HepG2 (cell line): ENCODE data around the gene SLC25A23. TPM values are rescaled to one million over a fixed set of nuclear protein-coding genes. Genes with fewer than 3 reads are reported as not detected.
A peak's percentile ranks its signal among the peaks of the same experiment; 100 is the strongest.

Source experiments
- ATAC-seq: fragments of 200-7000 bp; cut with Tn5 transposase; 3 replicates; pipeline ENCODE4 v1.9.1; 2020; ENCODE audit warnings: mild to moderate bottlenecking, moderate library complexity
- BruUV-seq: library from RNA; stranded (reverse); fragments of 400-500 nt; replicated peaks from 2 replicates; lab custom pipeline; 2021; lab: Mats Ljungman, UMichigan
- CTCF ChIA-PET: fragments of 300-600 bp; formaldehyde crosslinking; extraction: SDS; loops from one replicate; lab custom pipeline; 2021; ENCODE audit warnings: low total read pairs, inconsistent platforms, low intra/inter-chr PET ratio; lab: Yijun Ruan, JAX
- POLR2A ChIA-PET: fragments of 350-600 bp; sonication (Branson Sonifier 250); formaldehyde crosslinking; loops from one replicate; lab custom pipeline; 2020; ENCODE audit warnings: antibody characterized with exemption, inconsistent platforms; lab: Yijun Ruan, JAX
- DNase-seq: peaks from one replicate; pipeline ENCODE4 v3.0.0-alpha.2; 2015; ENCODE audit warnings: low spot score
- FAIRE-seq: peaks from 3 replicates; lab custom pipeline; 2011; peaks lifted over from hg19 to GRCh38; lab: Jason Lieb, UNC
- H2AFZ ChIP-seq: one replicate; pipeline ENCODE4 v1.6.1; 2011; ENCODE audit warnings: low read length, inconsistent platforms
- H3K27ac ChIP-seq: fragments of 300-600 bp; 3 replicates; pipeline ENCODE4 v1.8.0; 2011; ENCODE audit warnings: mixed run types, mild to moderate bottlenecking, mixed read lengths, low read length, inconsistent platforms; ENCODE audit not compliant: insufficient read depth; ENCODE audit errors: extremely low read length
- H3K27me3 ChIP-seq, 2 experiments: fragments of 200-600 bp in 1 of 2; 2 replicates in 1 of 2; 3 replicates in 1 of 2; pipeline versions ENCODE4 v1.6.0 to v1.8.0; 2011; ENCODE audit warnings: low read length in 2 of 2, mild to moderate bottlenecking in 2 of 2, moderate library complexity in 2 of 2, inconsistent platforms in 1 of 2; ENCODE audit not compliant: insufficient read depth in 2 of 2, control insufficient read depth in 1 of 2
- H3K36me3 ChIP-seq, 2 experiments: fragments of 200-600 bp in 1 of 2; replicated peaks in 1 of 2; 2 replicates in 1 of 2; 3 replicates in 1 of 2; pipeline versions ENCODE4 v1.5.1 to v1.8.0; 2011; ENCODE audit warnings: low read length in 2 of 2, inconsistent platforms in 1 of 2; ENCODE audit not compliant: insufficient read depth in 2 of 2, control insufficient read depth in 1 of 2
- H3K4me1 ChIP-seq: 2 replicates; pipeline ENCODE4 v1.5.1; 2012; ENCODE audit warnings: low read length, inconsistent platforms; ENCODE audit not compliant: insufficient read depth
- H3K4me2 ChIP-seq: 2 replicates; pipeline ENCODE4 v1.6.0; 2011; ENCODE audit warnings: low read depth, low read length, inconsistent platforms
- H3K4me3 ChIP-seq, 3 experiments: fragments of 200-600 bp in 1 of 3; sonication (generic), shearing (Covaris generic) in 1 of 3; replicated peaks in 1 of 3; 2 replicates each; pipeline ENCODE4 v1.5.1; 2011 to 2016; ENCODE audit warnings: low read length in 3 of 3, inconsistent platforms in 2 of 3, low read depth in 2 of 3, mild to moderate bottlenecking in 2 of 3, control low read depth in 1 of 3, mixed read lengths in 1 of 3; ENCODE audit not compliant: insufficient read depth in 1 of 3
- H3K79me2 ChIP-seq: one replicate; pipeline ENCODE4 v1.6.1; 2011; ENCODE audit warnings: low read length, inconsistent platforms; ENCODE audit not compliant: insufficient read depth
- H3K9ac ChIP-seq: 2 replicates; pipeline ENCODE4 v1.6.0; 2011; ENCODE audit warnings: mild to moderate bottlenecking, low read depth, low read length, inconsistent platforms; ENCODE audit not compliant: insufficient read depth
- H3K9me3 ChIP-seq: 2 replicates; pipeline ENCODE4 v1.5.1; 2012; ENCODE audit warnings: mild to moderate bottlenecking, low read length
- H4K20me1 ChIP-seq: 2 replicates; pipeline ENCODE4 v1.6.0; 2011; ENCODE audit warnings: inconsistent platforms, mild to moderate bottlenecking, low read length, moderate library complexity; ENCODE audit not compliant: insufficient read depth
- ATF7 ChIP-seq, 2 experiments: fragments of 450-650 bp in 1 of 2; sonication (generic) in 1 of 2; formaldehyde crosslinking in 1 of 2; IDR thresholded peaks; 2 replicates each; pipeline versions ENCODE4 v1.4.0 to v1.6.1; 2016 to 2020; ENCODE audit warnings: antibody characterized with exemption in 1 of 2, mild to moderate bottlenecking in 1 of 2, missing genetic modification reagents in 1 of 2
- CBFB ChIP-seq: sonication (generic); formaldehyde crosslinking; IDR thresholded peaks from 2 replicates; pipeline ENCODE4 v1.4.0; 2020; ENCODE audit warnings: missing genetic modification reagents
- CHD4 ChIP-seq: fragments of 200-600 bp; sonication (generic); IDR thresholded peaks from 2 replicates; pipeline ENCODE4 v1.7.0; 2017; ENCODE audit warnings: mild to moderate bottlenecking, low read length, borderline replicate concordance
- HDAC2 ChIP-seq: sonication (generic); formaldehyde crosslinking; IDR thresholded peaks from 2 replicates; pipeline ENCODE4 v1.4.0; 2020; ENCODE audit warnings: missing genetic modification reagents
- KLF11 ChIP-seq: IDR thresholded peaks from 2 replicates; pipeline ENCODE4 v1.6.1; 2016; ENCODE audit warnings: missing compliant biosample characterization
- RARG ChIP-seq: sonication (generic); formaldehyde crosslinking; IDR thresholded peaks from 2 replicates; pipeline ENCODE4 v1.4.0; 2020; ENCODE audit warnings: low read depth, mild to moderate bottlenecking, missing genetic modification reagents
- SNRNP70 ChIP-seq: fragments of 200-400 bp; formaldehyde crosslinking; IDR thresholded peaks from 2 replicates; pipeline ENCODE4 v1.6.1; 2017; ENCODE audit warnings: mild to moderate bottlenecking, low read depth, low read length, moderate library complexity
- TCF7L2 ChIP-seq: IDR thresholded peaks from 2 replicates; pipeline ENCODE4 v1.6.1; 2011; ENCODE audit warnings: mild to moderate bottlenecking, low read depth, low read length, moderate library complexity
- TOE1 ChIP-seq: sonication (generic); formaldehyde crosslinking; IDR thresholded peaks from 2 replicates; pipeline ENCODE4 v1.4.0; 2020; ENCODE audit warnings: mild to moderate bottlenecking, missing genetic modification reagents
- WIZ ChIP-seq: sonication (generic); formaldehyde crosslinking; IDR thresholded peaks from 2 replicates; pipeline ENCODE4 v1.5.1; 2020; ENCODE audit warnings: mild to moderate bottlenecking, missing genetic modification reagents
- ZBTB7B ChIP-seq: sonication (generic); formaldehyde crosslinking; IDR thresholded peaks from 2 replicates; pipeline ENCODE4 v1.4.0; 2020; ENCODE audit warnings: missing genetic modification reagents
- ZNF10 ChIP-seq: sonication (generic); formaldehyde crosslinking; IDR thresholded peaks from 2 replicates; pipeline ENCODE4 v1.4.0; 2020; ENCODE audit warnings: mild to moderate bottlenecking, low read depth, missing genetic modification reagents, borderline replicate concordance
- ZNF333 ChIP-seq: sonication (generic); formaldehyde crosslinking; IDR thresholded peaks from 2 replicates; pipeline ENCODE4 v1.4.0; 2020; ENCODE audit warnings: mild to moderate bottlenecking, missing genetic modification reagents, borderline replicate concordance
- ZSCAN29 ChIP-seq: sonication (generic); formaldehyde crosslinking; conservative IDR thresholded peaks from 2 replicates; pipeline ENCODE4 v1.4.0; 2020; ENCODE audit warnings: mild to moderate bottlenecking, missing genetic modification reagents
- WGBS: methylation state at CpG from one replicate; pipeline ENCODE4 v1.1.6; 2017; ENCODE audit warnings: low lambda C conversion rate; 5-methylcytosine and 5-hydroxymethylcytosine counted together
- in situ Hi-C: cut with HindIII; loops from 2 replicates; pipeline ENCODE4 v1.10.0; 2017; ENCODE audit warnings: low pct_unique_long_range_greater_than_20kb; ENCODE audit not compliant: extremely low pct_ligation_motif_present
- intact Hi-C: fragments of 100-400 bp; cut with micrococcal nuclease; formaldehyde crosslinking; loops from one replicate; pipeline ENCODE4 v1.10.0; 2022; ENCODE audit not compliant: unreplicated experiment
- polyA plus RNA-seq, 8 experiments: library from polyadenylated mRNA; depleted of rRNA in 3 of 8; stranded (reverse) in 7 of 8; unstranded in 1 of 8; fragments of >200 nt; fragmentation: Illumina TruSeq in 4 of 8; extraction: Trizol in 4 of 8; gene quantifications; 2 replicates each; pipeline versions ENCODE4 v1.2.1 to v1.2.3, GENCODE V29; 2011 to 2016; ENCODE audit warnings: low read depth in 4 of 8, missing spikeins in 1 of 8, mixed read lengths in 1 of 8; ENCODE audit not compliant: insufficient read depth in 1 of 8
- total RNA-seq, 5 experiments: library from RNA; depleted of rRNA; stranded (reverse); fragments of >200 nt; fragmentation: Illumina TruSeq; extraction: Trizol; gene quantifications; 2 replicates each; pipeline ENCODE4 v1.2.3, GENCODE V29; 2016; ENCODE audit warnings: low read depth in 1 of 5
- TF ChIP-seq, protein P1 (sequence below): sonication (generic); formaldehyde crosslinking; IDR thresholded peaks from 2 replicates; pipeline ENCODE4 v1.4.0; 2020; ENCODE audit warnings: missing genetic modification reagents
- TF ChIP-seq, protein P2 (sequence below): sonication (generic); formaldehyde crosslinking; IDR thresholded peaks from 2 replicates; pipeline ENCODE4; 2020; ENCODE audit warnings: missing genetic modification reagents, mild to moderate bottlenecking, borderline replicate concordance

SLC25A23 gene
- total and polyA plus RNA-seq, 2 of the 13 experiments (the other 11 are each of a cell fraction or from before 2014, with no cell fraction given) = 12.4 to 15.2 TPM

DNA sequence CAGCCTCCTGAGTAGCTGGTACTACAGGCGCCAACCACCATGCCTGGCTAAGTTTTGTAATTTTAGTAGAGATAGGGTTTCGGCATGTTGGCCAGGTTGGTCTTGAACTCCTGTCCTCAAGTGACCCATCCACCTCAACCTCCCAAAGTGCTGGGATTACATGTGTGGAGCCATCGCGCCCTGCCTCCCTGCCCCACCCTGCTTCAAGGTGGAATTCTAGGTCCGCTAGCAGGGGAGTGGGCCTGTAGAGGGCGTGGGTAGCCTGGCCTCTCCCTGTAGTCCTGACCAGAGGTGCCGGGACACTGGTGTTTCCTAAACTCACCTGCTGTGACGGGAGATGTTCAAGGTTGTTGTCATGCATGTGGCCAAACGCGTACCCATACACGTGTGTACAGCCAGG is 26.4 kb downstream of the SLC25A23 start:
- no peak for FAIRE-seq
- Histone ChIP-seq H4K20me1 (no peaks in the 10 kb centered on the region), H3K79me2 (no peaks in the 10 kb centered on the region), H2AFZ (no peak overlapping the region), H3K4me1 (0 out of 2 replicates have a peak, but pooled peaks cover 3% of the 10 kb centered on the region), H3K27ac (no peak overlapping the region), H3K9ac (no peak overlapping the region), H3K9me3 (no peaks in the 10 kb centered on the region), H3K36me3 (no peaks in the 10 kb centered on the region)
- in situ Hi-C loops = no loop called here
- CTCF ChIA-PET = no interaction called here
- intact Hi-C loops = no loop called here
- TF ChIP-seq, protein P1, sequence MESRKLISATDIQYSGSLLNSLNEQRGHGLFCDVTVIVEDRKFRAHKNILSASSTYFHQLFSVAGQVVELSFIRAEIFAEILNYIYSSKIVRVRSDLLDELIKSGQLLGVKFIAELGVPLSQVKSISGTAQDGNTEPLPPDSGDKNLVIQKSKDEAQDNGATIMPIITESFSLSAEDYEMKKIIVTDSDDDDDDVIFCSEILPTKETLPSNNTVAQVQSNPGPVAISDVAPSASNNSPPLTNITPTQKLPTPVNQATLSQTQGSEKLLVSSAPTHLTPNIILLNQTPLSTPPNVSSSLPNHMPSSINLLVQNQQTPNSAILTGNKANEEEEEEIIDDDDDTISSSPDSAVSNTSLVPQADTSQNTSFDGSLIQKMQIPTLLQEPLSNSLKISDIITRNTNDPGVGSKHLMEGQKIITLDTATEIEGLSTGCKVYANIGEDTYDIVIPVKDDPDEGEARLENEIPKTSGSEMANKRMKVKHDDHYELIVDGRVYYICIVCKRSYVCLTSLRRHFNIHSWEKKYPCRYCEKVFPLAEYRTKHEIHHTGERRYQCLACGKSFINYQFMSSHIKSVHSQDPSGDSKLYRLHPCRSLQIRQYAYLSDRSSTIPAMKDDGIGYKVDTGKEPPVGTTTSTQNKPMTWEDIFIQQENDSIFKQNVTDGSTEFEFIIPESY = peak; percentile 96
- TF ChIP-seq KLF11 (CRISPR knock-in tag) = no peak
- TF ChIP-seq ZNF333 = no peak
- TF ChIP-seq, all 625 proteins: peak for 1
- Histone ChIP-seq H3K27me3 (no peaks in the 10 kb centered on the region), H3K4me2 (no peak overlapping the region), H3K4me3 (no peak overlapping the region)
- WGBS = 88% methylated on average over 9 of the region's 11 CpGs
- no peak for ATAC-seq
- POLR2A ChIA-PET = no interaction called here
- DNase-seq = no peak
- no TSS peak for BruUV-seq

DNA sequence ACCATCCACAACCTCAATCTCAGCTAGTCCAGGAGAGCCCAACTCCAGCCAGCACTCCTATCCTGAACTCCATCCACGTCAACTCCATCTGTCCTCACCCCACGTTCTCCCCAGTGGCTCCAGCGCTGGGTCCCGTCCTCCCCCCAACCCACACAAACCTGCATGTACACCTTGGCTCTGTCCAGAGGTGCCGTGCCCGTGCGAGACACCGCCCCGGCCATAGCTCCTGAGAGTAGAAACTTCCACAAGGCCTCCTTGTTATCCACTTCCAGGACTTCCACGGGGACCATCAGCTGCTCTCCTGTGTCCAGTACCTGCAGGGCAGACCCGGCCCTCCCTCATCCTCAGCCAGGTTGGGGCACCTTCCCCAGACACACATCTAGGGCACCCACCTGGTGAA is 27.7 kb downstream of the SLC25A23 start:
- intact Hi-C loops = no loop called here
- Histone ChIP-seq H3K27ac (no peak overlapping the region), H3K4me1 (no peaks in the 10 kb centered on the region), H4K20me1 (no peaks in the 10 kb centered on the region), H3K36me3 (no peaks in the 10 kb centered on the region), H3K4me3 (no peak overlapping the region), H3K9ac (no peak overlapping the region), H3K27me3 (no peaks in the 10 kb centered on the region), H2AFZ (no peak overlapping the region), H3K79me2 (no peaks in the 10 kb centered on the region), H3K4me2 (no peak overlapping the region), H3K9me3 (no peaks in the 10 kb centered on the region)
- ChIA-PET POLR2A (no interaction called here), CTCF (no interaction called here)
- BruUV-seq = no TSS peak
- 76% methylated on average over 10 of the region's 11 CpGs for WGBS
- DNase-seq (no peak), FAIRE-seq (no peak), ATAC-seq (no peak)
- in situ Hi-C loops = no loop called here
- TF ChIP-seq, protein P2, sequence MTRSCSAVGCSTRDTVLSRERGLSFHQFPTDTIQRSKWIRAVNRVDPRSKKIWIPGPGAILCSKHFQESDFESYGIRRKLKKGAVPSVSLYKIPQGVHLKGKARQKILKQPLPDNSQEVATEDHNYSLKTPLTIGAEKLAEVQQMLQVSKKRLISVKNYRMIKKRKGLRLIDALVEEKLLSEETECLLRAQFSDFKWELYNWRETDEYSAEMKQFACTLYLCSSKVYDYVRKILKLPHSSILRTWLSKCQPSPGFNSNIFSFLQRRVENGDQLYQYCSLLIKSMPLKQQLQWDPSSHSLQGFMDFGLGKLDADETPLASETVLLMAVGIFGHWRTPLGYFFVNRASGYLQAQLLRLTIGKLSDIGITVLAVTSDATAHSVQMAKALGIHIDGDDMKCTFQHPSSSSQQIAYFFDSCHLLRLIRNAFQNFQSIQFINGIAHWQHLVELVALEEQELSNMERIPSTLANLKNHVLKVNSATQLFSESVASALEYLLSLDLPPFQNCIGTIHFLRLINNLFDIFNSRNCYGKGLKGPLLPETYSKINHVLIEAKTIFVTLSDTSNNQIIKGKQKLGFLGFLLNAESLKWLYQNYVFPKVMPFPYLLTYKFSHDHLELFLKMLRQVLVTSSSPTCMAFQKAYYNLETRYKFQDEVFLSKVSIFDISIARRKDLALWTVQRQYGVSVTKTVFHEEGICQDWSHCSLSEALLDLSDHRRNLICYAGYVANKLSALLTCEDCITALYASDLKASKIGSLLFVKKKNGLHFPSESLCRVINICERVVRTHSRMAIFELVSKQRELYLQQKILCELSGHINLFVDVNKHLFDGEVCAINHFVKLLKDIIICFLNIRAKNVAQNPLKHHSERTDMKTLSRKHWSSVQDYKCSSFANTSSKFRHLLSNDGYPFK (CRISPR knock-in tag) = no peak
- TF ChIP-seq WIZ (CRISPR knock-in tag) (no peak), TOE1 (CRISPR knock-in tag) (no peak), TCF7L2 (no peak), ZNF10 (CRISPR knock-in tag) (no peak), CHD4 (no peak), RARG (no peak), HDAC2 (no peak), ZSCAN29 (CRISPR knock-in tag) (no peak), CBFB (CRISPR knock-in tag) (no peak), ATF7 (IDR thresholded peaks at IDR 0.05) (no peak), ATF7 (CRISPR knock-in tag; IDR thresholded peaks at IDR 0.05) (no peak), SNRNP70 (no peak), ZBTB7B (no peak)
